Omental fat pad (tissue), 4 donors: Measurements from ENCODE around the gene ATP8B4. TPM values are rescaled to one million over a fixed set of nuclear protein-coding genes. Genes with fewer than 3 reads are reported as not detected.

Experiments
- ATAC-seq: fragments of 150-250 bp; one replicate; pipeline ENCODE4 v1.9.1; 2016; ENCODE audit warnings: mild to moderate bottlenecking, moderate library complexity; ENCODE audit not compliant: low FRiP score
- DNase-seq: peaks from one replicate; pipeline ENCODE4 v3.0.0-alpha.2; 2019; ENCODE audit warnings: low spot score
- total RNA-seq, 4 donors: library from RNA; depleted of rRNA; stranded (reverse); fragments of >200 nt; gene quantifications; one replicate each; pipeline ENCODE4 v1.1.0, GENCODE V29; 2016
- TF ChIP-seq, protein P1 (sequence below), 3 donors: fragments of 450-650 bp; IDR thresholded peaks; one replicate each; pipeline ENCODE4 v1.5.1; 2016 to 2017; ENCODE audit warnings: antibody characterized with exemption in 3 of 3, mild to moderate bottlenecking in 3 of 3, moderate library complexity in 2 of 3

Gene ATP8B4
- total RNA-seq, 4 donors from 2014 or later, result 12.1 to 32.3 (median 16.5) TPM

DNA sequence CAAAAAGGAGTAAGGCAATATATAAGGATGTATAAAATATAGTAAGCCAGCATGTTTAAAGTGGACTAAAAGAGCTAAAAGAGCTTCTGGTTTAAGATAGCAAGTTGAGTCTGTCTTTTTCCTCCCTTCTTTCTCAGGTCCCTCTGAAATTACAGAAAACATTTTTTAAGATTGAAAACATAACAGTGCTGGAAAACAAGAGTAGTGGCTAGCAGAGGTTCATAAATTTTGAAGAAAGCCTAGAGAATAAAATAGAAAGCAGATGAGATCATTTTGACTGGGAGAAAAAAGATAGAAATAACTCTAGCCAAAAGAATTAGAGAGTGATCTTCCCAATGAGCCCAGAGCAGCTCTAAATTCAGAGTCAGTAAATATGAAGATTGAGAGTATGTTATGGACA lies 41.9 kb downstream of the ATP8B4 start:
- no peak for ATAC-seq
- no peak for DNase-seq
- TF ChIP-seq, protein P1, sequence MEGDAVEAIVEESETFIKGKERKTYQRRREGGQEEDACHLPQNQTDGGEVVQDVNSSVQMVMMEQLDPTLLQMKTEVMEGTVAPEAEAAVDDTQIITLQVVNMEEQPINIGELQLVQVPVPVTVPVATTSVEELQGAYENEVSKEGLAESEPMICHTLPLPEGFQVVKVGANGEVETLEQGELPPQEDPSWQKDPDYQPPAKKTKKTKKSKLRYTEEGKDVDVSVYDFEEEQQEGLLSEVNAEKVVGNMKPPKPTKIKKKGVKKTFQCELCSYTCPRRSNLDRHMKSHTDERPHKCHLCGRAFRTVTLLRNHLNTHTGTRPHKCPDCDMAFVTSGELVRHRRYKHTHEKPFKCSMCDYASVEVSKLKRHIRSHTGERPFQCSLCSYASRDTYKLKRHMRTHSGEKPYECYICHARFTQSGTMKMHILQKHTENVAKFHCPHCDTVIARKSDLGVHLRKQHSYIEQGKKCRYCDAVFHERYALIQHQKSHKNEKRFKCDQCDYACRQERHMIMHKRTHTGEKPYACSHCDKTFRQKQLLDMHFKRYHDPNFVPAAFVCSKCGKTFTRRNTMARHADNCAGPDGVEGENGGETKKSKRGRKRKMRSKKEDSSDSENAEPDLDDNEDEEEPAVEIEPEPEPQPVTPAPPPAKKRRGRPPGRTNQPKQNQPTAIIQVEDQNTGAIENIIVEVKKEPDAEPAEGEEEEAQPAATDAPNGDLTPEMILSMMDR (IDR thresholded peaks at IDR 0.05), result no peak

DNA sequence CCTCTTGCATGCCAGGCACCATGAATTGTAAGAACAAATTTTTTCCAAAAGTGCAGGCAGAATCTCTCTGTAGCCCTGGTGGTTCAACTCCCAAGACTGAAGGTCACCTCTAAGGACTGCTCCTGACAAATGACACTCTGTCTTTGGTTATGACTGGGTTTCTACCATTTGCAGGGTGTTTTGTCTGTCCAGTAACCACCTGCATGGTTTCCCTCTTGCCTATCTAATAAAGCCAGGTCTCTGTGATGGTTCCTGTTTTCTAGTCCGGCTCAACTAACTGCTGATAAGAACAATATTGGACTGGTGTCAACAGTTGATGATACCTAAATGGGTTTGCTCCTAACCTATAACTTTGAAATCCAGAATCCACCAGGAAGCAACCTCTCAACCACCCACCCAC lies 43.7 kb downstream of the ATP8B4 start:
- TF ChIP-seq, protein P1 (IDR thresholded peaks at IDR 0.05), result no peak
- DNase-seq (no peak), ATAC-seq (no peak)

DNA sequence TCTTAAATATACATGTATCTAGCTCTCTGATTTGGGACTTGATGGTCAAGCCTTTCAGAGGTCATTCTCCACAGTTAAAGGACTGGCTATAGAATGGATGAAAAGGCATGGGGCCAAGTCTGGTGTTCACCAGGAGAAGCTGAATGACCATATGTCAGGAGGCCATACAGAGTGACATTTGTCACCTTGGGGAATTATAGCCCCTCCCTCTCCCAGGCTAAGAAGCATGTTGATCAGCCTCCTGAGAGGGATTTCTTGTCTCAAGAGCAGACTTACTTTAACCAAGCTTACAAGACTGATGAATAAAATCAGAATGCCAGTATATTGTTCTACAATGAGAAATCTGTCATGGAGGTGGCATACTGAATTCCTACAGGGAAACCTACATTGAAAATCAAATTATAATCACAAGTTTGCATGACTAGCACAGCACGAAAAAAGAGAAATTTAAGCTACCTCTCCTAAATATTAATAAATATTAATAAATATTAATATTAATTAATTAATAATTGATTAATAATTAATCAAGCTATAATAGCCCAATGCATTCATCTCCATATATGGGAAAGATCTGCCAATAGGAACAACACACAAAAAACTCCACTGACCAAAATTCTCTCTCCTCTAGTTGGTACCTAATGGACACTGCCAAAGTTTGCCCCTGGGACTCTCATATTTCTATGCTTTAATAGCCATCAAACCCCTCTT lies 47.3 kb downstream of the ATP8B4 start:
- ATAC-seq (no peak), DNase-seq (no peak)
- TF ChIP-seq, protein P1 (IDR thresholded peaks at IDR 0.05), result no peak

DNA sequence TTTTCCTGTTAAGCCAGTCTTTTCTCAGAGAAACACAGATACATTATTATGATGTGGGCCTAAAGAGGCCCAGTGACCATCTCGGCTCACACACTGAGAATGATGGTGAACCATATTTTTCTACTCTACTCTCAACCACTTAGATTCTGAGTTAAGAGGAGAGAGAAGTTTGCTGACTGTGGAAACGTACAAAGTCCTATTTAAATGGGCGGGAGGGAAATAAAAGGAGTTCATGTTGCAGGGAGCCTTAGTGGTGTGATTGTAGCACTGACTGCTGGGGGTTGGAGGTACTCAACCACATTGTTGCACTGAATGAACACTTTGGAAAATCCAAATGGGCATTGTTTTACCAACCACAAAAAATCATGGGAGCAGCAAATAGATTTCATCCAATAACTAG lies 51.0 kb downstream of the ATP8B4 start:
- no peak for DNase-seq
- TF ChIP-seq, protein P1 (IDR thresholded peaks at IDR 0.05), result no peak
- no peak for ATAC-seq

DNA sequence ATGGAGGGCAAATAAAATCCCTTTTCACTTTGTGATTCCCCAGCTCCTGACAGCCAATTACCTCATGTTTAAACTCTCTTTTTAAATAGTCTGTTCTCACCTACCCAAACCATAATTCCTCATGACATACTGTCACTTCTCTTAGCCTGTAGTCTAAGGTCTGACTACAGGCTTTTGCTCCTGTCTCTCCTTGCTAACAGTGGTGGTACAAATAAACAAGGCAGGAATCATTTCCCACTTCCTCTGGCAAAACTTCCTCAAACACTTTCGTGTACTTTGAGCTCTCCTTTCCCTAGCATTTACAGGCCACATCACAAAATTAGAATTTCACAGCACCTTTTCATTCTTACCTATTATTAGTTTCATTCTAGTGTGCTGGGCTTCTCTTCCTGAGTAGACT lies 51.8 kb downstream of the ATP8B4 start:
- TF ChIP-seq, protein P1 (IDR thresholded peaks at IDR 0.05), result no peak
- ATAC-seq (no peak), DNase-seq (no peak)

DNA sequence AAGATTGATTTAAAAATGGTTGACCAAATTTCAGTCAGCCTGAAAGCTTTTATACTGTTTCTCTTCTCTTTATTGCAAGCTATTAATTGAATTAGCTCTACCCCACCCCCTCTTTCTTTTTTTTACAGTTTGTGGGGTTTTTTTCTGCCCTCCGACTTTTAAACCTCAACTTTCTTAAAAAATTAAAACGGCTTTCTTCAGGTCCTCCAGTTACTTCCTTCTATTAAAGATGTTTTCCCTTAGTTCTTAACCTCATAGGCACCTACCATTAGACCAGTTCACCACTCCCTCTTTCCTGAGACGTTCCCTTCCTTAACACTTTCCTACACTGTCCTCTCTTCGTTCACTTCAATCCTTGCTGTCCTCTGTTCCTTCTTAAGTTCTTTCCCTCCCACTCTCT lies 52.4 kb downstream of the ATP8B4 start:
- ATAC-seq, result no peak
- TF ChIP-seq, protein P1 (IDR thresholded peaks at IDR 0.05), result no peak

DNA sequence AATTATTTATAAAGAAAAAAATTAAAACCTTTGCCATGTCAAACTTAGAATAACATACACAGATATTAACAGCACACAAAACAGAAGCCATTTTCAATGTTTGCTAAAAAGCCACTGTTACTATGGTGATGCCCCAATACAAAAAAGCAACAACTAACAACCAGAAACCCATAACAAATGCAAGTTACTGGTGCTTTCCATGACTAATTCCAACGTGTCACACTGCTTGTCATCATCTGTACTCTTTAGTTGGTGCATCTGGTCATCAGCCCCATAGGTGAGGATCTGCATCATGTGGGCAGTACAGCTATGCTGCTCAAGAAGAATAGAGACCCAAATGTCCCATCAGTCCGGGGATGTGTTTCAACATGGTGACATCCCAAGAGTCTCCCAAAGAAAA lies 52.8 kb downstream of the ATP8B4 start:
- TF ChIP-seq, protein P1 (IDR thresholded peaks at IDR 0.05), result no peak
- ATAC-seq, result no peak
- no peak for DNase-seq

More for the DNA sequence above, 52.4 kb downstream of the ATP8B4 start:
- no peak for DNase-seq
